ENCODE data around the gene AKIRIN2. TPM values are rescaled to one million over a fixed set of nuclear protein-coding genes. Genes with fewer than 3 reads are reported as not detected.
"Not testable (repeated sequence)": the region's sequence is repeated elsewhere in the genome, so short reads cannot be mapped to it uniquely, and the experiment has no call there.

Gene AKIRIN2
- total RNA-seq, 1 donor from 2014 or later, result 35.6 TPM

GRCh38 chr6:87692086-87692485, 9.9 kb downstream of the AKIRIN2 start:
- intact Hi-C loops (cut with micrococcal nuclease), result no loop called here

- intact Hi-C loops (cut with micrococcal nuclease), result no loop called here
These were observed 11.6 kb downstream of the AKIRIN2 start for GRCh38 chr6:87690441-87690840.

- intact Hi-C loops (cut with micrococcal nuclease), result not testable (repeated sequence)
These were observed 14.1 kb downstream of the AKIRIN2 start for GRCh38 chr6:87687893-87688292.

- intact Hi-C loops (cut with micrococcal nuclease), result no loop called here
These were observed 14.7 kb downstream of the AKIRIN2 start for GRCh38 chr6:87687296-87687695.

- intact Hi-C loops (cut with micrococcal nuclease), result not testable (repeated sequence)
These were observed 15.3 kb downstream of the AKIRIN2 start for GRCh38 chr6:87686636-87687205.

- intact Hi-C loops (cut with micrococcal nuclease), result no loop called here
These were observed 17.0 kb downstream of the AKIRIN2 start for GRCh38 chr6:87684895-87685654.

GRCh38 chr6:87683890-87684289, 18.1 kb downstream of the AKIRIN2 start:
- intact Hi-C loops (cut with micrococcal nuclease), result no loop called here

- intact Hi-C loops (cut with micrococcal nuclease), result no loop called here
These were observed 19.7 kb downstream of the AKIRIN2 start for GRCh38 chr6:87682310-87682709.

- intact Hi-C loops (cut with micrococcal nuclease), result no loop called here
These were observed 26.9 kb downstream of the AKIRIN2 start for GRCh38 chr6:87675004-87675681.

- intact Hi-C loops (cut with micrococcal nuclease), result no loop called here
These were observed 27.7 kb downstream of the AKIRIN2 start for GRCh38 chr6:87674290-87674689.

GRCh38 chr6:87673237-87673636, 28.8 kb downstream of the AKIRIN2 start:
- intact Hi-C loops (cut with micrococcal nuclease), result no loop called here

GRCh38 chr6:87672641-87673040, 29.4 kb downstream of the AKIRIN2 start:
- intact Hi-C loops (cut with micrococcal nuclease), result no loop called here

- intact Hi-C loops (cut with micrococcal nuclease), result no loop called here
These were observed 30.4 kb downstream of the AKIRIN2 start for GRCh38 chr6:87671555-87672029.

- intact Hi-C loops (cut with micrococcal nuclease), result no loop called here
These were observed 31.3 kb downstream of the AKIRIN2 start for GRCh38 chr6:87670707-87671106.

GRCh38 chr6:87669051-87669450, 33.0 kb downstream of the AKIRIN2 start:
- intact Hi-C loops (cut with micrococcal nuclease), result no loop called here

- intact Hi-C loops (cut with micrococcal nuclease), result no loop called here
These were observed 34.0 kb downstream of the AKIRIN2 start for GRCh38 chr6:87668013-87668412.

- intact Hi-C loops (cut with micrococcal nuclease), result no loop called here
These were observed 35.0 kb downstream of the AKIRIN2 start for GRCh38 chr6:87667032-87667431.

- intact Hi-C loops (cut with micrococcal nuclease), result no loop called here
These were observed 37.0 kb downstream of the AKIRIN2 start for GRCh38 chr6:87664921-87665485.

GRCh38 chr6:87663434-87663833, 38.6 kb downstream of the AKIRIN2 start:
- intact Hi-C loops (cut with micrococcal nuclease), result no loop called here

- intact Hi-C loops (cut with micrococcal nuclease), result no loop called here
These were observed 40.5 kb downstream of the AKIRIN2 start for GRCh38 chr6:87661503-87661902.

GRCh38 chr6:87661016-87661415, 41.0 kb downstream of the AKIRIN2 start:
- intact Hi-C loops (cut with micrococcal nuclease), result no loop called here

All from T-helper 1 cell treated with Interleukin-12 subunit alpha and Interleukin-12 subunit beta and Interleukin-4 antibody, amounts not matched to agents 30 ng/mL and 1 ng/mL, for 36 hours (primary cell).